ENCODE data around the gene UBL4A. TPM values are rescaled to one million over a fixed set of nuclear protein-coding genes. Genes with fewer than 3 reads are reported as not detected.

The UBL4A gene
- polyA plus RNA-seq, 2 of the 4 experiments (the other 2 are of a cell fraction): 26.4 to 37.7 TPM

- TF ChIP-seq HMGXB4 (CRISPR knock-in tag; IDR thresholded peaks at IDR 0.05; ENCODE audit: borderline replicate concordance) (no peak), SREBF2 (IDR thresholded peaks at IDR 0.05) (no peak), PHF8 (IDR thresholded peaks at IDR 0.05; ENCODE audit: borderline replicate concordance, low read depth) (peak; percentile 53; the same call in 1 of the 2 replicates)
Observed at GRCh38 chrX:154458116-154458953, 28.1 kb downstream of the UBL4A start, which contains the start of gene PLXNA3 (continued).

- peak overlapping the region; percentile 74 to 97 for H3K27ac ChIP-seq
- H3K4me2 ChIP-seq: peak overlapping the region; percentile 98
- ChIA-PET CTCF (no interaction called here), POLR2A (interaction anchor here (1.4 to 1.5 kb wide), 2 partner anchors 33 to 60 kb away, joined by 3 to 5 read pairs; partner anchors contain the start of genes RPL10 and SLC10A3)
- ATAC-seq: peak; percentile 5 to 23; a peak in 1 of 6 replicates
- no peak for DNase-seq (ENCODE audit: low read depth in 1 of 2, low spot score in 1 of 2)
- H3K4me1 ChIP-seq: peaks cover 11% of the 10 kb centered on the region
- peak overlapping the region; percentile 59 for H3K4me3 ChIP-seq
- no peaks in the 10 kb centered on the region for H3K9me3 ChIP-seq
- 18% methylated on average over 23 of the region's 65 CpGs for WGBS (ENCODE audit: missing lambda C conversion rate)
- TF ChIP-seq NR3C1 (IDR thresholded peaks at IDR 0.05) (no peak), KDM5A (IDR thresholded peaks at IDR 0.05) (no peak), JUNB (IDR thresholded peaks at IDR 0.05) (no peak), FOXS1 (CRISPR knock-in tag; IDR thresholded peaks at IDR 0.05) (no peak), SMC3 (IDR thresholded peaks at IDR 0.05) (no peak), RCOR1 (IDR thresholded peaks at IDR 0.05; ENCODE audit: low read depth, low read length) (no peak), ZFP36 (IDR thresholded peaks at IDR 0.05; ENCODE audit: borderline replicate concordance, partially characterized antibody) (no peak), USF2 (IDR thresholded peaks at IDR 0.05) (no peak), CHD2 (IDR thresholded peaks at IDR 0.05; ENCODE audit: low read length, partially characterized antibody) (no peak), ELK1 (IDR thresholded peaks at IDR 0.05; ENCODE audit: low read depth, low read length) (no peak), HEYL (CRISPR knock-in tag; IDR thresholded peaks at IDR 0.05) (no peak), REST (IDR thresholded peaks at IDR 0.05) (no peak), EHMT2 (IDR thresholded peaks at IDR 0.05; ENCODE audit: low read depth) (no peak), RFX5 (IDR thresholded peaks at IDR 0.05) (no peak)
- no peak for FAIRE-seq
Observed at GRCh38 chrX:154457491-154458115, 28.8 kb downstream of the UBL4A start.

Measured in A549 (cell line).